GM21619 (cell line): ENCODE data around the gene C6orf136.
A peak's percentile ranks its signal among the peaks of the same experiment; 100 is the strongest.
"Not testable (repeated sequence)": the region's sequence is repeated elsewhere in the genome, so short reads cannot be mapped to it uniquely, and the experiment has no call there.

Experiments
- ATAC-seq: cut with Tn5 transposase; IDR thresholded peaks from one replicate; pipeline ENCODE4 v1.9.1; 2021; ENCODE audit not compliant: unreplicated experiment

Gene C6orf136

DNA sequence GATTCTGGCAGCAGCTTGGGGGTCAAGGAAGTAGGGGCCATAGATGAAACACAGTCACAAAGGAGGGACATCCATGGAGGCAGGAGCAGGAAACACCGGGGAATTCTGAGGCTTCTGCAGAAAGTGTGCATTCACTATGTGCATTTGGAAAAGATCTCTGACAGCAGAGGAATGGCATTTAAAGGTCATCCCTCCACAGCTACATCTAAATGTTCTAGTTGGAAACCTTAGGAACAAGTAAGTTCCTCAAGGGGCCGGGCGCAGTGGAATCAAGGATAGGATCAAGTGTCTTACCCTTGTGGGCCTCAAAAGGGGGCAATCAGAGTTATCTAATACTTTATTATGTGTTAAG, 8.8 kb downstream of the C6orf136 start:
- no peak for ATAC-seq

DNA sequence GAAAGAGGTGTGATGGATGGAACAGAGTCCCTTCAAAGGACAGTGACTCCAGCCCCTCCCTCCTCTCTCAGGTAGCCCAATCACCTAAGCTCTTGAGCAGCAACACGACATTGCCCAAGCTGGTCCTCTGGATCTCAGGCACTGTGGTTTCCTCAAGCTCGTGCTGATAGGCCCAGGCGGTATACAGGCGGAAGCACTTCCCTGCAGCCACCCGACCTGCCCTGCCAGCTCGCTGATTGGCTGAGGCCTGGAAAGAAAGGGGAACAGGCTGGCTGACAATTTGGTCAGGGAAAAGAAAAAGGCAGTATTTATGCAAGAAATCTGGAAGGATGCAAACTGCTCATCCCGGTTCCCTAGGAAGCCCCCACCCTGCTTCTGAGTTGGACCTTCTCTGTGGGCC, 9.6 kb downstream of the C6orf136 start:
- ATAC-seq, result no peak

GRCh38 chr6:30657454-30657853, 10.5 kb downstream of the C6orf136 start:
- ATAC-seq, result no peak

GRCh38 chr6:30657922-30658321, 11.0 kb downstream of the C6orf136 start:
- not testable (repeated sequence) for ATAC-seq

DNA sequence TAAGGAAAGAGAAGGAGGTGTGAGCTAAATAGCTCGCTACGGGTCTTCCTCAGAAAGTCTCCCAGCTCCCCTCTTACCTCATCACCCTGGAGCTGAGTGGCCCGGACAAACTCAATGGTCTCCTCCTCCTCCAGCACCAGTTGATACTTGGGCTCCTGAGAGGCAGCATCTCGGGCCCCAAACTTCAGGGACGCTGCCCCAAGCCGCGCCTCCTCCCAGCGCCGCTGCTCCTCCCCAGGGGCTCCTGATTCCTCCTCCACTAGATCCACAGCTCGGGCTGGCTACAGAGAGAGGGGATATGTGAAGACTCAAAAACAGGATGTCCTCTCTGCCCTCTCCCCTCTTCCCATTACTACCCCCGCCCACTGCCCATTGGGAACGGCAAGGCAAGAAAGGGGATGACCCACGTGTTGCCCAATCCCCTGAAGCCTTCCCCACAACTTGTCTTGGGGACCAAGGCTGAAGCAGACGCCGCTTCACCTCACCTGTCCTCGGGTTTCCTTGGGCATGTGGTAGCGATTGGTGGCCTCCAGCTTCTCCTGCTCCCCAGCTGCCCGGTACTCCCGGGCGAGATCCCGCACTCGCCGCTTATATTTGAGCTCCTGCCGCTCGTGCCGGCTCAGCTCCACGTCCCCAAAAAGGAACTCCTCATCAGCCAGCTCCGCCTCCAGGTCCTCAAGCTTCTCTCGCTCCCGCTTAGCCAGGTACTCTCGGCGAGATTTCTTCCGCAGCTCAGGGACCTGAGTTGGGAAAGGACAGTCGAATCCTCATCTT, 18.2 kb downstream of the C6orf136 start:
- ATAC-seq, result no peak

- not testable (repeated sequence) for ATAC-seq
Measured at GRCh38 chr6:30666300-30666699, 19.4 kb downstream of the C6orf136 start.

DNA sequence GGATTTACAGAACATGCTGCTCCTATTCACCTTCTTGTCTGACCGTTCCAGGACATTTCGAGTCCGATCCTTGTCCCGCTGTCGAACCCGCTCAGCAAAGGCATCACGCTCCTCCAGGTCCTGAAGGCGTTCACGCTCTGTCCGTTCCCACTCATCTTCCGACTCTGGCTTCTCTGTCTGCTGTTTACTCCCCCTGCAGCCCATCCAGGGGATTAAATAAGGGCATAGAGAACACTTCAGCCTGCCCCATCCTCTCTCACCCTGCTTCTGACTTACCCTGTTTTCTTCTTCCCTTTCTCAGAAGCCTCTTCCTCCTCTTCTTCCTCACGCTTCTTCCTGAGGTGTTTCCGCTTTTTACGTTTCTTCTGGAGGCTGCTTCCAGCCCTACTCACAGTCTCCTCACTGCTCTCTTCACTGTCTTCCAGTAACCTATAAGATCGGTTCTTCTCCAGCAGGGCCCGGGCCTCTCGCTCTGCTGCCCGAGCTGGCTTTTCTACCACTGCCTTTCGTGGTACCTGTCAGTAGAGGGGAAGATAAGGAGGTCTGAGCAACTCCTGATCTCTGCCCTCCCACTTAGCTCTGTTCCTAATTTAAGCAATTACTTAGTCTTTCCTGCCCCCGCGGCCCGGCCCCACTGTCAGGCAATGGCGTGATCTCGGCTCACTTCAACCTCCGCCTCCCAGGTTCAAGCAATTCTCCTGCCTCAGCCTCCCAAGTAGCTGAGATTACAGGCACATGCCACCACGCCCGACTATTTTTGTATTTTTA, 24.0 kb downstream of the C6orf136 start:
- ATAC-seq, result no peak

- ATAC-seq, result peak; percentile 75
Measured at GRCh38 chr6:30672445-30673253, 25.7 kb downstream of the C6orf136 start, which contains the start of gene DHX16. Gene DHX16, minus strand, starts transcription at chr6:30673006. Its CDS starts 165 bp downstream, at chr6:30672841.

DNA sequence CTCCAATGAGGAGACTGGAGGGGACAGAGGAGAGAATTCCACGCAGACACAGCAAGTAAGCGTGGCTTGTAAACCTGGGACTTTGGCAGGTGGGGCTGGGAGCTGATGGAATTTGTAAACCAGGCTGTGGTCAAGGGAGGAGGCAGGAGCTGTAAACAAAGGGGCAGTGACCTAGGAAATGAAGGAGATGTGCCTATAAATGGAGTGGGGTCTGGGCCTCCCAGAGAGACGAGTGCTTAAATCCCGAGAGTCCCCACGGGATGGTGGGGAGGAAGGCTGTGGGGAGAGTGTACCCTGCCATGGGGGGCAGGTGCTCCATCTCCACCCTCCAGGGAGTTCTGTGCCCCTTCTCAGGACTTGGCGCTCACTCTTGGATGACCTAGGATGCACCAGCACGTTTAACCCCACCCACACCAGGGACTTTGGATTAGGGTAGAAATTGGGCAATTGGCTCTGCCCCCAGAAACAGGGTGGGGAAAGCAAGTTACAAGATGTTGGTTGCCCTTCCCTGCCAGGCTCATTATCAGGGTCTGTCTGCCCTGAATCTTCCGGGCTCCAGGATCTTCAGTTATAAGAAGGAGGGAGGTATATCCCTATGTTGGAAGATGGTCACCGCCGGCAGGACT, 29.8 kb downstream of the C6orf136 start:
- ATAC-seq, result no peak

DNA sequence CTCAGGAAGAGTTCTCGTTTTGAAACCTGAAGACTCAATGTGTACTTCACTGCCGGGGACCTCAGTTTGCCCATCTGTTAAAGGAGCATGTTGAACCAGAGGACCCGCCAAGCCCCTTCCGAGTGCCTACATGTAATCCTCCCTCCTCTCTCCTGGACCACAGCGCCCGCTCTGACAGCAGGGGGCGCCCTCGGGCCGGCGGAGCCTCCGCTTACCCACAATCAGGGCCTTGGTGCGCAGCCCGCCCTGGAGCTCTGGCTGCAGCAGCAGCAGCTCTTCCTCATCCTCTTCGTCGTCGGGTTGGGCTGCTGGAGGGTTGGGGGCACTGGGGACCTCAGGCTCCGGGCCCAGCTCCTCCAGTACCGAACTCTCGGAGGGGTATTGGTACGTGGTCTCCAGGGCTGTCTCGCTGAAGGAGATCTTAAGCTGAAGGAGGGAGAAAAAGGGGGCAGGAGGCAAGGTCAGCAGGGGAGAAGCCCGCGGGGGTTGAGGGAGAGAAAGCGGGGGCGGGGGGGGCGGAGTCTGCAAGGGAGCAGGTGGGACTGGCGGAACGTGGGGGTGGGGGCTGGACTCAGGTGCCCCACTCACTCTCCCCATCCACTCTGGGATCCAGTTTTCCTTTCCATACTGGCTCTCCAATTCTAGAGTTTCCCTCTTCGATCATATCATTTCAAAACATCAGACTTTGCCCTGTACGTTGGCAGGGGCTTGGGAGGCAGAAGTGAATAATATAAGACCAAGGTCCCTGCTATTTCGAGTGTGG, 32.2 kb downstream of the C6orf136 start:
- no peak for ATAC-seq

GRCh38 chr6:30679765-30680535, 33.0 kb downstream of the C6orf136 start:
- no peak for ATAC-seq

GRCh38 chr6:30681766-30682142, 34.8 kb downstream of the C6orf136 start:
- ATAC-seq, result no peak

GRCh38 chr6:30682143-30683117, 35.5 kb downstream of the C6orf136 start:
- ATAC-seq, result peak; percentile 37

GRCh38 chr6:30683183-30683979, 36.4 kb downstream of the C6orf136 start:
- no peak for ATAC-seq

GRCh38 chr6:30683980-30684338, 37.0 kb downstream of the C6orf136 start:
- ATAC-seq, result no peak

DNA sequence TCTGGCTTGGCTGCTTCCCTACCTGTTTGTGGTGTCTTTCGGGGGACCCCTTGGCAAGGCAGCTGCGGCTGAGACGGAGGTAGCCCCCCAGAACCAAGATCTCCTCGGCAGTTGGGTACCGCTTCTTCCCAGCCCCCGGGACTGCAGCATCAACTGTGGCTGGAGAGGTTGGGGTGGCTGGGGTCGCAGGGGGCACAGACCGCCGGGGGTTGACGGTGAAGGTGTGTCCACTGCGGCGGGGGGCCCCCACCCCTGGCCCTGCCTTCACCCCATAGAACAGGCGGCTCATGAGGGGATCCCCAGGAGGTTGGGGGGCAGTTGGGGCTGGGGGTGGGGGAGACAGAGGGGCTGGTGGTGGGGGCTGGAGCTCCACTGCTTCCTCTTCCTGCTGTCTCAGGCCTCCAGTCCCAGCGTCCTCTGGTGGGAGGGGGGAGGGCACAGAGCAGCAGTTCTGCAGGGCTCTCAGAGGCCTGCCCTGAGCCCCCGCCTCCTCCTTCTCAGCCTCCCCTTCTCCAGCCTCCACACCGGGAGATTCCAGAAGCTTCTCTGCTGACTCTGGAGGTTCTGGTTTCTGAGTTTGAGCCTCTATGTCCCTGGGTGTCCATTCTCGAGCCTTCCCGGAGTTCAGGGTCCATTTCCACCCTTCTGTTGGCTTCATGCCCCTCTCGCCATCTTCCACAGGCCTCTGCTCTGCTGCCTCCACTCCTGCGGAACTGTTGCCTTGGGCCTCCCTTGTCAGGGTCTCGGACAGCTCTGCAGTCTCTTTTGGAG, 37.6 kb downstream of the C6orf136 start:
- ATAC-seq, result no peak
